AML-193 (cell line): Measurements from ENCODE around the gene UPF2.

Experiments used
- DNase-seq, 2 experiments: peaks; one replicate each; lab custom pipeline; 2025; lab: John Stamatoyannopoulos, UW

The UPF2 gene

DNA sequence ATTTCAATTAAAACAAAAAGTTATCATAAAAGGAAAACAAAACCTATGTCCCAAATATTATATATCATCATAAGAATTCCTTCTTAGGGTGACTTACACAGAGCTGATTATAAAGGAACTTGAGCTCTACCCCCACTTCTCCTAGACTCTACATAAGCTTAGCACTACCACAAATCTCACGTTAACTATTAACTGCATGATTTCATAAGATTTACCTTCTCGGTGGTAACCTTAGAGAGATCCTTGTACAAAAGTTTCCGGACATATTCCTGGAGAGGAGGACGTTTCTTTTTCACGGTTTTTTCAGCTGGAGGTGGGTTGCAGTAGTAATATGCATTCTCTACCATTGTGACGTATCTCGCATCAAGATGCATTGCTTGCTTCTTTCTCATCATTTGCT lies 83.7 kb downstream of the UPF2 start:
- no peak for DNase-seq

- no peak for DNase-seq
These were observed 90.9 kb downstream of the UPF2 start for GRCh38 chr10:11951695-11952094.

GRCh38 chr10:11950325-11951018 lies 92.1 kb downstream of the UPF2 start:
- no peak for DNase-seq

DNA sequence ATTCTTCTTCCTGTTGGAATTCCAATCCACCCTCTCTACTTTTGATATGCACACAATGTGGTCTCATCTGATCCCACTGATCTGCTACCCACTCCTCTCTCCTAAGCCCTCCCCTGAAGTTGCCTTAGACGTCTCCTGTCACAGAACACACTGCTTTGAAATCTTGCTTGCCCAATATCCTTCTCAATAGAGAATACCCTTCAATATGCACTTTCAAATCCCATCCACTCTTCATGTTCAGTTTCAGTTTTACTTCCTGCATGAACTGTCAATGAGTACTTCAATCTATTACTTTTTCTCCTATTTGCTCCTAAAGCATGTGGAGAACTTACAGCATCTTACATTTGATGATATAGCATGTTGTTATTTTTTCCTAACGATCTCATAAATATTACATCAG lies 93.5 kb downstream of the UPF2 start:
- DNase-seq: no peak

- DNase-seq: no peak
These were observed 96.0 kb downstream of the UPF2 start for GRCh38 chr10:11946652-11947051.

GRCh38 chr10:11936389-11937152 lies 106.0 kb downstream of the UPF2 start:
- DNase-seq: no peak

DNA sequence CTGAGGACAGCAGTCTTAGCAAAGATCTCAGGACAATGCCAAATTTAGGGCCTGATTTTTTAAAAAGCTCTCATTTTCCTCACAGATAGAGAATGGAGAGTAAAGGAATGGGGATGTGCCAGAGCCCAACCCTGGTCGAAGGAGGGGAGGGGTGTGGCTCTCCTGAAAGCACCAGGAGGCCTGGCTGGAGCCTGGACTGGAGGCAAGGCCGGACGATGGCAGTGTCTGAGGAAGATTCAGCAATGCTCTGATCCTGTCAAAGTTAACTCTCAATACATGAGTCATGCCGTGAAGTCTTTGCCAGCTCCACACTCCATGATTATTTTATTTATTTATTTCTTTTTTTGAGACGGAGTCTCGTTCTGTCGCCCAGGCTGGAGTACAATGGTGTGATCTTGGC lies 108.3 kb downstream of the UPF2 start:
- no peak for DNase-seq

DNA sequence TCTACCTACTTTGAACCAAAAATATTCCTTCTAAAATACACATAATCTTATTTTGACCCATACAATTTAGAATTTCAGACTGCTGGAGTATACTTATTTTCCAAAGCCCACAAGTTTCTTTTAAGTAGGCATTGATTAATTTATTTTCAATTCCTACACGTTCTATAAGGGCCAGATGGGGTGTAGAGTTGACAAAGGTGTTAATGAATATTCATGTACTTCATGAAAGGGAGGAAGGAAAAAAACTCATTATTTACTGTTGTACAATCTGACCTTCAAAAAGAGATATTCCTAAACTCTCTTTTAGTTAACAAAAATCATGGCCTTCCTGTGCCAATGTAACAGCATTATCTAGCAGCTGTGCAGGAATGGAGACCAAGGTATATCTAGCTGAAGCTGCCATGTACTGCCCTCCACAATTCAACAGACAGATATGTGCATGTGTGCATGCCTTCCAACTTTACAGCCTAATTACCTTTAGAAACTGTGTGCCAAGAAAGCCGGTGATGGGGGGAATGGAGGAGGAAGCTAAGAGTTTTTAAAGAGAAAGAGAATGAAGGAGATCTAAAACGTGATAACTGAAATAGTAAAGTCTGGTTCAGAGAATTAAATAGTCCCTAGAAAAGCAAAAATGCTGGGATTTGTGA lies 108.9 kb downstream of the UPF2 start:
- DNase-seq: no peak

DNA sequence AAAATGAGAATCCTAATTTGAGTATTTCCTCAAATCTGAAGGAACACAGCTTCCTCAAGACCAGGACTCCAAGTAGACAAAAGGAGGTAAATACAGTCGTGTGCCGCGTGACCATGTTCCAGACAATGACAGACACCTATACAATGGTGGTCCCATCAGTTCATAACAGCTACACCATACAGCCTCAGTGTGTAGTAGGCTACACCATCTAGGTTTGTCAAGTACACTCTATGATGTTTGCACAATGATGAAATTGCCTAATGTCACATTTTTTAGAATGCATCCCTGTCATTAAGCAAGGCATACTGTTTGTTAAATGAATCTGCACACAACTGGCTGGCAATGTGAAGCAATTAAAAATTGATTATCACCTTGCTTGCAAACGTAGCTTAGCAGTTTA lies 111.6 kb downstream of the UPF2 start:
- DNase-seq: no peak

DNA sequence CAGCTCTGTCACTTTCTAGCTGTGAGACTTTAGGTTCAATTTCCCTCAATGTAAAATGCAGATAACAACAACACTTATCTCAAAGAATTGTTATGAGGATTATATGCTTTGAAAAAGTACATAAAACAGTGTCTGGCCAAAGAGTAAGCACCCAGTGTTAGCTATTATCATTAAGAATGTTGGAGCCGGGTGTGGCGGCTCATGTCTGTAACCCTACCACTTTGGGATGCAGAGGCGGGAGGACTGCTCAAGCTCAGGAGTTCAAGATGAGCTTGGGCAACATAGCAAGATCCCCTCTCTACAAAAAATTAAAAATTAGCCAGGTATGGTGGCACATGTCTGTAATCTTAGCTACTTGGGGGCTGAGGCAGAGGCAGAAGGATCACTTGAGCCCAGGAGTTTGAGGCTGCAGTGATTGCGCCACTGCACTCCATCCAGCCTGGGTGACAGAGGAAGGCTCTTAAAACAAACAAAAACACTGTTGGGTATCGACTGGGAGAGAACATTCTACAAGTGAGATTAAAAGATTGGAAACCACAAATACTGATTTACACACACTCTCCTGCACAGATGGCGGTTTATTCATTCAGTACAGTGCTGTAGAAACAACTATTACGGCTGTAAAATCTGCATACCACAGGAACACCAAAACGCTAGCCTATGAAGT lies 112.2 kb downstream of the UPF2 start:
- no peak for DNase-seq

DNA sequence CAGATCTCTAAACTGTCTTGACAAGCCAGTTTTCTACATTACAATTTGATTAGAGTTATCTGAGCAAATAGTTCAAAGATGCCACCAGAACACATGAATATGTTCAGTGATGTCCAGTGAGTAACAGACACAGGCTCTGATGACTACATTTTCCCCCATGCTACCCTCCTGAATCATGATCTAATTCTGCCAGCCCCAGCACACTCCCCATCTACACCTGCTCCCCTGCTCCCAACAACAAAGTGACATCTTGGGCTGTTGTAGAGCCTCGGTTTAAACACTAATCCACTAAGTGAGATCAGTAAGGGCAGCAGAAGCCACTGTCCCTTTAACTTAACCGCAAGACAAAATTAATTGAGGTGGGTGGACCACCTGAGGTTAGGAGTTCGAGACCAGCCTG lies 114.9 kb downstream of the UPF2 start:
- no peak for DNase-seq

GRCh38 chr10:11921800-11922392 lies 120.7 kb downstream of the UPF2 start:
- no peak for DNase-seq

DNA sequence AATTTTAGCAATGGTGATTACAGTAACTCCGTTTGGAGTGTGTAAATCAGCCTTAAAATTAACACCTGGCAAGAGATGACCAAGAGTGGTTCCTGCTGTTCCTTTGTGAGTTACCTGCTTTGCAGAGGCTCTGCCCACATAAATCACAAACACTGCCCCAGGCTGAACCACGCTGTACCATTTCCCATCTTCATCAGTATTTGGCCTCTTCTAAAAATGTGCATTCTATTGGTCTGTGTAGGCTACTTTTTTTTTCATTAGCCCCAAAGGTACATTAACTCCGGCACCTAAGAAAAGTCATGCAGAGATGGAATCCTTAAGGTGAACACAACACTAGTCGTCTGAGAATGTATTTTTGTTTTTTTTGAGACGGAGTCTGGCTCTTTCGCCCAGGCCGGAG lies 123.3 kb downstream of the UPF2 start:
- no peak for DNase-seq

DNA sequence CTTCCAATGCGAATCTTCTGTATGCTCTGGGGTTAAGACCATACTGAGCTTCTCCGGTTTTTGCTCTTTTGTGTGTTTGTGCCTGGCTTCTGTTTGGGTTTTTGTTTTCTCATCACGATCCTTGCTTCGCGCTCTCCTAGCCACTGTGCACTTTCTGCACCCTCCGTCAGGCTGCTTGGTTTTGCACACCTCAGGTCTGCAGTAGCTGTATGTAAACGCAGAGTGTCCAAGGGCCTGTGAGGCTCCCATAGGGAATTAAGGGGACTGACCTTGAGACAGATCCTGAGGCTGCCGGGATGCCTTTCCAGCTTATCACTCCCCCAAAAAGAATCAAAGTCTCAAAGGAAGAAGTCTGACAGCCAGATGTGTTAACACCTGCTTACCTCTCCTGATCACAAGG lies 124.2 kb downstream of the UPF2 start:
- no peak for DNase-seq

GRCh38 chr10:11913079-11913641 lies 129.4 kb downstream of the UPF2 start:
- no peak for DNase-seq

DNA sequence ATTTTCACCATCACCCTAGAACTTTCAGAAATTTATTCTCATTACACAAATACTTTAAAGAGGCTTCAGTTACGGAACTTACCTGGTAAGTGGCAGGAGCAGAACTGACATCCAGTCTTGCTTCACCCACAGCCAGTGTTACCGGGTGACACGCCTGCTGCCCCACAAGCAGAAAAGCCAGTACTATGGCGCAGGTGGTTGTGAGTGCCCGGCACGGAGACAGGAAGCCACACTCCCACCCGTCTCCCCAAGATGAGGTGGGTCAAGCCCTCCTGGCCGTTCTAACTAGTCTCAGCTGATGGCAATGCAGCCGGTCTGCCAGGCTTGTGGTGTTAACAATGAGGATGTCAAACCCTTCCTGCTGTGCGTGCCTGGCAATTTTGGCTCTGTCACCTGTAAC lies 132.5 kb downstream of the UPF2 start:
- no peak for DNase-seq

GRCh38 chr10:11909618-11910017 lies 133.0 kb downstream of the UPF2 start:
- DNase-seq: no peak

DNA sequence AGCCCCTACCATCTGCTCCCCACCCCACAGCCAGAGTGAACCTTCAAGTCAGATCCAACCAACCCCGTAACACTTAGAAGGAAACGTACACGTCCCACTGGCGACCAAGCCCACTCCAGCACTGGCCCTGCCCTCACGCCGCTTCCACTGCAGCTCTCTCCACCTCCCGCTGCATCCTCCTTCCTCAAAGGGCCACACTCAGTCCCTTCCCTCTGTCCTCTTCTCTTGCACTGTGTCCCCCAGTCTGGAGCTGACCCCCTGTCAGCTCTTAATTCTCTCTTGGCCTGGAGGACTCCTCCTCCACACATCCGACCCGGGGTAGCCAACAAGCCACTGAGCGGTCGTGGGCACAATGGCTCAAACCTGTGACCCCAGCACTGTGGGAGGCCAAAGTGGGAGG lies 133.6 kb downstream of the UPF2 start:
- no peak for DNase-seq

- DNase-seq: no peak
These were observed 134.1 kb downstream of the UPF2 start for GRCh38 chr10:11908536-11908935.

GRCh38 chr10:11907914-11908313 lies 134.7 kb downstream of the UPF2 start:
- DNase-seq: no peak

GRCh38 chr10:11906714-11907113 lies 135.9 kb downstream of the UPF2 start:
- no peak for DNase-seq

DNA sequence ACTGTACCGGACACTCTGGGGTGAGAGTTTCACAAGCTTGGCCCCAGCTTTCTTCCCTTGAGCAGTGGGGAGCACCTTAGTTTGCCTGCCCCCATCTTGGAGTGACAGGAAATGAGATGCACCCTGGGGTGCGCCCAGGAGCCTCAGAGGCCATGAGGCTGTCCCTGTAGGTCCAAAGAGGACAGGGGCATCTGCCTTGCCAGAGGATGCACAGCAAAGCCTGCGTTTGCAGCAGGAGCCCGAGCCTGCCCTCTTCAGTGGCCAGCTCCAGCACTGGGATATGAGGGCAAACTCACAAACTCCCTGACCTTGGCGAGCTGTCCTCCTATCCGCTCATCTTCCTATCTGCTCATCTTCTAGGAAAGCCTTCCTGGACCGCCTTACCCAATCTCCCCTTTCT lies 140.0 kb downstream of the UPF2 start:
- no peak for DNase-seq
